Memory B cell (primary cell): ENCODE data around the gene USP7.
A peak's percentile ranks its signal among the peaks of the same experiment; 100 is the strongest.
"Not testable (repeated sequence)": the region's sequence is repeated elsewhere in the genome, so short reads cannot be mapped to it uniquely, and the experiment has no call there.

Experiments used
- ATAC-seq: fragments of 150-1000 bp; cut with Tn5 transposase; 2 replicates; pipeline ENCODE4 v1.10.0; 2021; ENCODE audit warnings: low read depth, mild to moderate bottlenecking, moderate library complexity
- DNase-seq, 2 donors: peaks; one replicate each; pipeline ENCODE4 v3.0.0; 2022; ENCODE audit warnings: low spot score in 2 of 2
- H3K27ac Mint-ChIP-seq: one replicate; pipeline ENCODE4 v1.8.0; 2022; ENCODE audit warnings: mild to moderate bottlenecking, moderate library complexity, mixed read lengths
- H3K27me3 Mint-ChIP-seq: one replicate; pipeline ENCODE4 v1.8.0; 2022; ENCODE audit warnings: mixed read lengths
- H3K36me3 Mint-ChIP-seq: one replicate; pipeline ENCODE4 v1.8.0; 2022; ENCODE audit warnings: mild to moderate bottlenecking, mixed read lengths
- H3K4me1 Mint-ChIP-seq: one replicate; pipeline ENCODE4 v1.8.0; 2022; ENCODE audit warnings: mixed read lengths
- H3K4me3 Mint-ChIP-seq: one replicate; pipeline ENCODE4 v1.8.0; 2022; ENCODE audit warnings: mild to moderate bottlenecking, moderate library complexity, mixed read lengths
- H3K9me3 Mint-ChIP-seq: one replicate; pipeline ENCODE4 v1.8.0; 2022; ENCODE audit warnings: mixed read lengths

Gene USP7

DNA sequence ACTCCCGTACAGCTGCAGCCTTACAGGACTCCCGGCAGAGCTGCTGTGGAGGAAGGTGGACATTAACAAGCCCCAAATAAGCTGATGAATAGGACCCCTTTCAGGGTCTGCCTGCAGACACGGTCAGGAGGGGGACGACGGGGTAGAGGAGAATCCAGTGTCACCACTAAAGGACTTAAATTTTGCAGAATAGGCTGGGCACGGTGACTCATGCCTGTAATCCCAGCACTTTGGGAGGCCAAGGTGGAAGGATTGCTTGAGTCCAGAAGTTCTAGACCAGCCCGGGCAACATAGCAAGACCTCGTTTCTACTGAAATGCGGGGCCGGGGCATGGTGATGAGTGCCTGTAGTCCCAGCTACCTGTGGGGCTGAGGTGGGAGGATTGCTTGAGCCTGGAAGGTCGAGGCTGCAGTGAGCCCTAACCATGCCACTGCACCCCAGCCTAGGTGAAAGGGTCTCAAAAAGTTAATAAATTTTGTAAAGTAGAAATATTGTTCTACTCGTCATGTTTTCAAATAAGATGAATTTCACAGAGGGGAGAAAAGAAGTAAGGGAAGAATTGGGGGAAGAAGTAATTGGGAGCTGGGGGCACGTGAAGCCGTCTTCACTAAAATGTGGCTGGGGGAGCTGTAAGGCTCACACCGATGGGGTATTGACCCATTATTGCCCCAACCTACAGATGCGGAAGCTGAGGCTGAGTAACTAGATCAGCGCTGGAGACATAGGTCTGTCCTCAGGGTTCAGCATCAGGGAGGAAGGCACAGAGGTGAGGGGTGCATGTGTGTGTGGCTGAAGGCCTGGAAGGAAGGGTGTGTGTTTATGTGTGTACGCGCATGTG, 76.9 kb downstream of the USP7 start:
- ATAC-seq (no peak), DNase-seq (no peak)
- H3K27me3 Mint-ChIP-seq = peaks cover 8% of the 10 kb centered on the region
- H3K4me1 Mint-ChIP-seq = peaks cover 23% of the 10 kb centered on the region
- H3K27ac Mint-ChIP-seq = no peak overlapping the region
- H3K36me3 Mint-ChIP-seq = peaks cover 5% of the 10 kb centered on the region
- no peak overlapping the region for H3K4me3 Mint-ChIP-seq
- H3K9me3 Mint-ChIP-seq = no peaks in the 10 kb centered on the region

DNA sequence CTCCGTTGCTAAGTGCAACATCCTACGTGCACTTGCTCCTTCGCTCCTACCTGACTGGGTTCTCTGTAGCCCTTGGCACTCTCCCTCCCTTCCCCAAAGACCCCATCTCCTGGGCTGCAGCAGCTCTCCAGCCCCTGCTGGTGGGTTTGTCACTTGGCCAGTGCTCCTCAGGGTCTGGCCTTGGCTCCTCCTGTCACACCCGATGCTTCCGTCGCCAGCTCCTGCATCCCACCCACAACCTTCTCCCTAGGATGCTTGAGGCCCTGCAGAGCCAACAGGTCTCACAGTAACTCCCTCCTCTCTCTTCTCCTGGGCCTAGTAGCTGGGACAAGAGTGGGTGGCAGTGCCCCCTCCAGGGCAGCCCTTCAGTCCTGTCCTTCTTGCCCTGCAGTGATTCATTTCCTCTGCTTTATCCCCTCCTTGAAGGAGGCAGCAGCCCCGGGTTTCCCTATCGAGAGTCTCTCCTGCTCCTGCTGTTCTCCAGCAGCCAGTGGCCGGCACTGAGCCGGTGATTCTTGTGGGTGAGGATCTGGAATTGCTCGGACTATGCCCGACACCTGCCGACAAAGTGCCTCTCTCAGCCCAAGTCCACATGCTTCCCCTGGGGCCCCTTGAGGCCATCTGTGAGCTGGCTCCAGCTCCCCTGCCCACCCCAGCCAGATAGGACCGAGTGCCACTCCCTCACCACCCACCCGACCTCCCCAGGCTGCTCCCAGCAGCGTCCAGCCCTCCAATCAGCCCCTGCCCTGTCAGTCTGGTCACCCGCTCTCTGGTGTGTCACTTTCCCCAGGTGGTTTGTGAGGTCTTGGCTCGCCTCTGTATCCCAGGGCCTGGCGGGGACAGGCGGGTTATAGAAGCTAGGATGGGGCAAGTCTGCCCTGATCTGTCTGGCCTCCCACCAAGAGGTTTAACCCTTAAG, 77.8 kb downstream of the USP7 start:
- no peak overlapping the region for H3K4me3 Mint-ChIP-seq
- H3K36me3 Mint-ChIP-seq = peaks cover 5% of the 10 kb centered on the region
- no peaks in the 10 kb centered on the region for H3K9me3 Mint-ChIP-seq
- peaks cover 8% of the 10 kb centered on the region for H3K27me3 Mint-ChIP-seq
- ATAC-seq (no peak), DNase-seq (no peak)
- H3K27ac Mint-ChIP-seq = peak overlapping the region; percentile 3
- peaks cover 16% of the 10 kb centered on the region for H3K4me1 Mint-ChIP-seq

- Mint-ChIP-seq H3K27ac (no peak overlapping the region), H3K27me3 (peaks cover 9% of the 10 kb centered on the region)
- no peak for ATAC-seq
These were observed 80.9 kb downstream of the USP7 start for GRCh38 chr16:8882725-8883377.

DNA sequence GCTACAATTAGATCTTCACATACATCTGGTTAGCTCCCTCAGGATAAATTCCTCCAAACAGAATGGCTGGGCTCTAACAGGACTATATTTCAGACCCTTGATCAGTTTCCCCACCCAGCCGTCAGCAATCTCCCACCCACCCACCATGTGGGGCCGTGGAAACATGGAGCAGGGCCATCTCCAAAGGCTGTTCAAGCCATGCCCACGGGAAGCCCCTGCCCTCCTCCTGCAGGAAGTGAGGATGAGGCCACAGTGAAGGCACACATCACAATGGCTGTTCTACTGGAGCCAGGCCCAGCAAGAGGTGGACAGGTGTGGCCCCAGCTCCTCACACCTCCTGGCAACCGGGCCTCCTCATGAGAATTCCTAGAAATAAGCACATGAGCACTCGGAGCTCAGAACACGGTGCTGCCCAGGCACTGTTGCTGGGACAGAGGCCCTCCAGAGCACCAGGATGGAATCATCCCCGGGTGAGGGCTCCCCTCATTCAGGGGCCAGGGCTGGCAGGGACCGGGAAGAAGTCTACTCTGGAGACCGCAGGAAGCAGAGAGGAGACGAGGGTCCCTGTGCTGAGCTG, 81.6 kb downstream of the USP7 start, which contains the start of gene LITAFD:
Gene LITAFD (plus strand): TSS at position 311 of the 577 bp plus-strand sequence. CDS start 2,005 bp downstream, outside the sequence.
- H3K4me1 Mint-ChIP-seq = peaks cover 13% of the 10 kb centered on the region
- ATAC-seq (no peak), DNase-seq (no peak)
- H3K27ac Mint-ChIP-seq = no peak within 1 kb of the TSS
- H3K36me3 Mint-ChIP-seq = peaks cover 2% of the 10 kb centered on the region
- no peak within 1 kb of the TSS for H3K4me3 Mint-ChIP-seq
- H3K9me3 Mint-ChIP-seq = no peaks in the 10 kb centered on the region
- peaks cover 10% of the 10 kb centered on the region for H3K27me3 Mint-ChIP-seq

More at GRCh38 chr16:8882725-8883377, 80.9 kb downstream of the USP7 start:
- peaks cover 15% of the 10 kb centered on the region for H3K4me1 Mint-ChIP-seq
- DNase-seq = no peak
- no peaks in the 10 kb centered on the region for H3K9me3 Mint-ChIP-seq
- peaks cover 5% of the 10 kb centered on the region for H3K36me3 Mint-ChIP-seq
- no peak overlapping the region for H3K4me3 Mint-ChIP-seq

DNA sequence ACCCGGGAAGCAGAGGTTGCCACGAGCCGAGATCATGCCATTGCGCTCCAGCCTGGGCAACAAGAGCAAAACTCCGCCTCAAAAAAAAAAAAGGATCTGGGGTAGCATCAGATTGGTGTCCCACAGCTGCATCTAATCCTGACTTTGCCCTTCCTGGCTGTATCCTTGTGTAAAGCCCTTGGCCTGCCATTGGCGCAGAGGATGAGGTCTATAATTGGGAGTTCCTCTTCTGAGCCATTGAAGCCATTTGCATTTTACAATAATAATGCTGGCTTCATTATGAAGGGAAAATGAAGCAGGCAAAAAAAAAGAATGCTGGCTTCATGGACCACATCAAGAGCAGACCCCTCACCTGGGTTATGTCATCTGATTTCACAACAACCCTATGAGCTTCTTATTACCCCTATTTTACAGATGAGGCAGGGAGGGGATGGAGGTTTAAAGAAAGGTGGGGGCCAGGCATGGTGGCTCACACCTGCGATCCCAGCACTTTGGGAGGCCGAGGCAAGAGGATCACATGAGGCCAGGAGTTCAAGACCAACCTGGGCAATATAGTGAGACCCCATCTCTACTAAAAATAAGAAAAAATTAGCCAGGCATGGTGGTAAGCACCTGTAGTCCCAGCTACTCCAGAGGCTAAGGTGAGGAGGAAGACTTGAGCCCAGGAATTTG, 82.7 kb downstream of the USP7 start:
- no peak for ATAC-seq
- Mint-ChIP-seq H3K9me3 (no peaks in the 10 kb centered on the region), H3K4me3 (no peak overlapping the region), H3K36me3 (no peaks in the 10 kb centered on the region), H3K27ac (no peak overlapping the region), H3K4me1 (peaks cover 8% of the 10 kb centered on the region), H3K27me3 (peaks cover 10% of the 10 kb centered on the region)
- no peak for DNase-seq

- no peak for ATAC-seq
- no peaks in the 10 kb centered on the region for H3K9me3 Mint-ChIP-seq
These were observed 85.2 kb downstream of the USP7 start for GRCh38 chr16:8878523-8878911.

GRCh38 chr16:8877894-8878522, 85.7 kb downstream of the USP7 start:
- no peaks in the 10 kb centered on the region for H3K36me3 Mint-ChIP-seq
- no peak for ATAC-seq
- H3K4me1 Mint-ChIP-seq = peaks cover 6% of the 10 kb centered on the region
- H3K27ac Mint-ChIP-seq = no peak overlapping the region
- no peak for DNase-seq
- H3K27me3 Mint-ChIP-seq = peaks cover 2% of the 10 kb centered on the region
- no peaks in the 10 kb centered on the region for H3K9me3 Mint-ChIP-seq
- no peak overlapping the region for H3K4me3 Mint-ChIP-seq

More at GRCh38 chr16:8878523-8878911, 85.2 kb downstream of the USP7 start:
- H3K36me3 Mint-ChIP-seq = no peaks in the 10 kb centered on the region
- no peak overlapping the region for H3K4me3 Mint-ChIP-seq
- no peak for DNase-seq
- peaks cover 6% of the 10 kb centered on the region for H3K4me1 Mint-ChIP-seq
- peaks cover 2% of the 10 kb centered on the region for H3K27me3 Mint-ChIP-seq
- H3K27ac Mint-ChIP-seq = no peak overlapping the region

DNA sequence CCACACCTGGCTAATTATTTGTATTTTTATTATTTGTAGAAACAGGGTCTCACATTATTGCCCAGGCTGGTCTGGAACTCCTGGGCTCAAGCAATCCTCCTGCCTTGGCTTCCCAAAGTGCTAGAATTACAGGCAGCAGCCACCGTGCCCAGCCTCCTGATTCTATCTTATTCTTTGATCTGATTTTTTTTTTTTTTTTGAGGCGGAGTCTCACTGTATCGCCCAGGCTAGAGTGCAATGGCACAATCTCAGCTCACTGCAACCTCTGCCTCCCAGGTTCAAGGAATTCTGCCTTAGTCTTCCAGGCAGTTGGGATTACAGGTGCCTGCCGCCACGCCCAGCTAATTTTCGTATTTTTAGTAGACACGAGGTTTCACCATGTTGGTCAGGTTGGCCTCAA, 88.4 kb downstream of the USP7 start:
- H3K4me3 Mint-ChIP-seq, H3K36me3 Mint-ChIP-seq, H3K9me3 Mint-ChIP-seq, ATAC-seq, H3K27ac Mint-ChIP-seq, DNase-seq, H3K27me3 Mint-ChIP-seq: not testable (repeated sequence)
- H3K4me1 Mint-ChIP-seq = peaks cover 13% of the 10 kb centered on the region

DNA sequence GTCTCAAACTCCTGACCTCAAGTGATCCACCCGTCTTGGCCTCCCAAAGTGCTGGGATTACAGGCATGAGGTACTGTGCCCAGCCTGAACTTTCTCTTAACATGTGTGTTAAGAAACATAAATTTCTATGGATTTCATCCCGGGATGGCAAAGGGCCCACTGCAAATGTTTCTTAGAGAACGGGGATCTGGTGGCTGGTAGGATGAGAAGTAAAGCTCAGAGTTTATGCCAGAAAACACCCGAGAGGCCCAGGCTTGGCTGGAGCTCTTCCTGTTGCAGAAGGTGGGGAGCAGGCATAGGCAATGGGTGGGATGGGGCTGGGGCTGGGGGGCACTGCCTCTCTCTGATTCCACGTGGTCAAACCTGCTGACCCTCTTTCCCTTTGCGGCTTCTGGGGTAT, 89.3 kb downstream of the USP7 start:
- no peak for DNase-seq
- no peaks in the 10 kb centered on the region for H3K9me3 Mint-ChIP-seq
- no peak overlapping the region for H3K27ac Mint-ChIP-seq
- H3K4me1 Mint-ChIP-seq = peaks cover 12% of the 10 kb centered on the region
- H3K4me3 Mint-ChIP-seq = no peak overlapping the region
- H3K27me3 Mint-ChIP-seq = peaks cover 2% of the 10 kb centered on the region
- ATAC-seq = no peak
- H3K36me3 Mint-ChIP-seq = no peaks in the 10 kb centered on the region

GRCh38 chr16:8873866-8874195, 89.9 kb downstream of the USP7 start:
- not testable (repeated sequence) for H3K27me3 Mint-ChIP-seq, H3K4me3 Mint-ChIP-seq, H3K36me3 Mint-ChIP-seq, H3K9me3 Mint-ChIP-seq, H3K27ac Mint-ChIP-seq, DNase-seq, ATAC-seq
- peaks cover 15% of the 10 kb centered on the region for H3K4me1 Mint-ChIP-seq

- peaks cover 2% of the 10 kb centered on the region for H3K27me3 Mint-ChIP-seq
- H3K4me3 Mint-ChIP-seq = no peak overlapping the region
- no peak for ATAC-seq
- H3K27ac Mint-ChIP-seq = no peak overlapping the region
- no peak for DNase-seq
- H3K36me3 Mint-ChIP-seq = no peaks in the 10 kb centered on the region
- H3K4me1 Mint-ChIP-seq = peaks cover 15% of the 10 kb centered on the region
- H3K9me3 Mint-ChIP-seq = no peaks in the 10 kb centered on the region
These were observed 90.5 kb downstream of the USP7 start for GRCh38 chr16:8872967-8873865.

DNA sequence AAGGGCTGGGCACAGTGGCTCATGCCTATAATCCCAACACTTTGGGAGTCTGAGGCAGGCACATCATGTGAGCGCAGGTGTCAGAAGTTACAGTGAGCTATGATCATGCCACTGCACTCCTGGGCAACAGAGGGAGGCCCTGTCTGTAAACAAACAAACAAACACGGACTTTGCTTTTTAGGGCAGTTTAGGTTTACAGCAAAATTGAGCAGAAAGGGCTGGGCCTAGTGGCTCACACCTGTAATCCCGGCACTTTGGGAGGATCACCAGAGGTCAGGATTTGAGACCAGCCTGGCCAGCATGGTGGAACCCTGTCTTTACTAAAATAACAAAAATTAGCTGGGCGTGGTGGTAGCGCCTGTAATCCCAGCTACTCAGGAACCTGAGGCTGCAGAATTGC, 91.6 kb downstream of the USP7 start:
- H3K4me1 Mint-ChIP-seq = peaks cover 25% of the 10 kb centered on the region
- ATAC-seq (no peak), DNase-seq (no peak)
- H3K9me3 Mint-ChIP-seq = no peaks in the 10 kb centered on the region
- H3K27ac Mint-ChIP-seq = no peak overlapping the region
- H3K4me3 Mint-ChIP-seq = no peak overlapping the region
- no peaks in the 10 kb centered on the region for H3K27me3 Mint-ChIP-seq
- no peaks in the 10 kb centered on the region for H3K36me3 Mint-ChIP-seq
